K562 (cell line): ENCODE data around the gene MUC5AC. TPM values are rescaled to one million over a fixed set of nuclear protein-coding genes. Genes with fewer than 3 reads are reported as not detected.

Source experiments
- ATAC-seq: fragments of 200-7000 bp; cut with Tn5 transposase; 3 replicates; pipeline ENCODE4 v1.9.1; 2020; ENCODE audit warnings: moderate library complexity
- BruUV-seq: library from RNA; stranded (reverse); fragments of 400-500 nt; replicated peaks from 2 replicates; lab custom pipeline; 2021; lab: Mats Ljungman, UMichigan
- CTCF ChIA-PET: fragments of 300-600 bp; formaldehyde crosslinking; extraction: SDS; loops from one replicate; lab custom pipeline; 2021; ENCODE audit warnings: low intra/inter-chr PET ratio; lab: Yijun Ruan, JAX
- POLR2A ChIA-PET: fragments of 300-600, 350-650 bp; sonication (Branson Sonifier 250); formaldehyde crosslinking; extraction: SDS; loops from one replicate; lab custom pipeline; 2021; ENCODE audit warnings: antibody characterized with exemption, inconsistent platforms; lab: Yijun Ruan, JAX
- DNase-seq, 4 experiments: peaks; one replicate each; pipeline versions ENCODE4 v3.0.0 to v3.0.0-alpha.2; 2011 to 2018; ENCODE audit warnings: low spot score in 3 of 4, mixed read lengths in 3 of 4; ENCODE audit errors: extremely low read depth in 1 of 4
- FAIRE-seq: peaks from 2 replicates; lab custom pipeline; 2011; peaks lifted over from hg19 to GRCh38; lab: Jason Lieb, UNC
- H2AFZ ChIP-seq: 2 replicates; pipeline ENCODE4 v1.6.0; 2011; ENCODE audit warnings: low read depth, low read length, control low read depth, inconsistent platforms
- H3K27ac ChIP-seq: fragments of 200-600 bp; 3 replicates; pipeline ENCODE4 v1.8.0; 2011; ENCODE audit warnings: low read depth, mild to moderate bottlenecking, control low read depth, inconsistent platforms, low read length, moderate library complexity, mixed read lengths; ENCODE audit errors: extremely low read depth
- H3K27me3 ChIP-seq, 2 experiments: fragments of 300-600 bp in 1 of 2; 2 replicates in 1 of 2; 3 replicates in 1 of 2; pipeline versions ENCODE4 v1.6.0 to v1.8.0; 2011; ENCODE audit warnings: inconsistent platforms in 2 of 2, low read length in 2 of 2, mild to moderate bottlenecking in 1 of 2, mixed read lengths in 1 of 2, moderate library complexity in 1 of 2; ENCODE audit not compliant: control insufficient read depth in 2 of 2, insufficient read depth in 2 of 2
- H3K36me3 ChIP-seq: fragments of 300-600 bp; 3 replicates; pipeline ENCODE4 v1.8.0; 2011; ENCODE audit warnings: mild to moderate bottlenecking, low read length, inconsistent platforms; ENCODE audit not compliant: control insufficient read depth, insufficient read depth
- H3K4me1 ChIP-seq, 2 experiments: fragments of 200-600 bp in 1 of 2; replicated peaks in 1 of 2; 2 replicates in 1 of 2; 3 replicates in 1 of 2; pipeline versions ENCODE4 v1.5.1 to v1.8.0; 2011; ENCODE audit warnings: inconsistent platforms in 2 of 2, low read length in 2 of 2, mild to moderate bottlenecking in 1 of 2, mixed read lengths in 1 of 2, moderate library complexity in 1 of 2; ENCODE audit not compliant: control insufficient read depth in 2 of 2, insufficient read depth in 2 of 2
- H3K4me2 ChIP-seq: 2 replicates; pipeline ENCODE4 v1.6.1; 2011; ENCODE audit warnings: low read length, control low read depth, inconsistent platforms, mixed read lengths; ENCODE audit not compliant: insufficient read depth
- H3K4me3 ChIP-seq: fragments of 200-600 bp; sonication (generic), shearing (Covaris generic); 2 replicates; pipeline ENCODE4 v1.5.1; 2016; ENCODE audit warnings: control low read depth, inconsistent platforms
- H3K79me2 ChIP-seq: fragments of 200-600 bp; 3 replicates; pipeline ENCODE4 v1.8.0; 2011; ENCODE audit warnings: low read length, inconsistent platforms; ENCODE audit not compliant: control insufficient read depth, insufficient read depth
- H3K9ac ChIP-seq, 2 experiments: 2 replicates each; pipeline versions ENCODE4 v1.6.0 to v1.6.1; 2011; ENCODE audit warnings: low read depth in 2 of 2, low read length in 2 of 2, control low read depth in 1 of 2, inconsistent platforms in 1 of 2, mild to moderate bottlenecking in 1 of 2, mixed read lengths in 1 of 2; ENCODE audit not compliant: insufficient read depth in 1 of 2
- H3K9me1 ChIP-seq: one replicate; pipeline ENCODE4 v1.6.0; 2011; ENCODE audit warnings: inconsistent platforms, mild to moderate bottlenecking, low read length, moderate library complexity; ENCODE audit not compliant: control insufficient read depth, insufficient read depth
- H3K9me3 ChIP-seq: replicated peaks from 2 replicates; pipeline ENCODE4 v1.5.1; 2011; ENCODE audit warnings: low read depth, low read length, inconsistent platforms; ENCODE audit not compliant: control insufficient read depth, insufficient read depth
- H4K20me1 ChIP-seq: replicated peaks from 2 replicates; pipeline ENCODE4 v1.6.1; 2011; ENCODE audit warnings: low read length, inconsistent platforms, mixed read lengths; ENCODE audit not compliant: control insufficient read depth, insufficient read depth
- CEBPG ChIP-seq, 3 experiments: fragments of 200-800 bp in 1 of 3; sonication (Bioruptor generic) in 1 of 3; sonication (generic) in 1 of 3; formaldehyde crosslinking in 1 of 3; IDR thresholded peaks in 2 of 3; conservative IDR thresholded peaks in 1 of 3; 2 replicates each; pipeline versions ENCODE4 v1.6.1 to v1.8.0; 2016 to 2022; ENCODE audit warnings: missing compliant biosample characterization in 2 of 3, missing genetic modification characterization in 2 of 3, mild to moderate bottlenecking in 1 of 3, missing genetic modification reagents in 1 of 3
- HSF4 ChIP-seq: fragments of 250-450 bp; sonication (Bioruptor Pico); IDR thresholded peaks from 2 replicates; pipeline ENCODE4 v2.1.2; 2022; ENCODE audit warnings: mild to moderate bottlenecking, moderate library complexity, borderline replicate concordance
- ZFX ChIP-seq: sonication (generic); formaldehyde crosslinking; IDR thresholded peaks from 2 replicates; pipeline ENCODE4 v1.8.0; 2022; ENCODE audit warnings: mild to moderate bottlenecking, missing genetic modification reagents, moderate library complexity
- WGBS: fragments of 100-300 bp; shearing (Covaris generic); methylation state at CpG from one replicate; pipeline ENCODE4 v1.1.6; 2016; ENCODE audit warnings: low coverage, mixed read lengths; ENCODE audit not compliant: insufficient coverage; ENCODE audit errors: missing lambda C conversion rate; 5-methylcytosine and 5-hydroxymethylcytosine counted together
- in situ Hi-C: fragments of 300-500 bp; cut with MboI; formaldehyde crosslinking; loops from 4 replicates; pipeline ENCODE4 v1.15.0; 2018; ENCODE audit warnings: inconsistent platforms, mixed read lengths
- intact Hi-C: fragments of 100-400 bp; cut with micrococcal nuclease; formaldehyde crosslinking; loops from 2 replicates; pipeline ENCODE4 v1.14.2; 2022
- polyA plus RNA-seq, 8 experiments: library from polyadenylated mRNA; depleted of rRNA in 4 of 8; stranded (reverse) in 5 of 8; unstranded in 3 of 8; fragments of >200 nt; fragmentation: Nextera tagmentation in 2 of 8; fragmentation: Illumina TruSeq in 1 of 8; extraction: Ambion mirVana in 2 of 8; extraction: Trizol in 1 of 8; gene quantifications; 2 replicates each; pipeline versions ENCODE4 v1.2.1 to v1.2.3, GENCODE V29; 2011 to 2014; ENCODE audit warnings: inconsistent platforms in 1 of 8, missing spikeins in 1 of 8
- total RNA-seq, 7 experiments: library from RNA; depleted of rRNA in 6 of 7; stranded (reverse); fragments of >200 nt in 6 of 7; fragmentation: Illumina TruSeq in 2 of 7; extraction: Trizol in 2 of 7; gene quantifications; 2 replicates each; pipeline versions ENCODE4 v1.2.1 to v1.2.3, GENCODE V29; 2011 to 2021; ENCODE audit warnings: low replicate concordance in 1 of 7
- TF ChIP-seq, protein P1 (sequence below): sonication (generic); formaldehyde crosslinking; IDR thresholded peaks from 2 replicates; pipeline ENCODE4 v1.9.0; 2022; ENCODE audit warnings: mild to moderate bottlenecking, missing genetic modification reagents

MUC5AC gene
- total and polyA plus RNA-seq, 9 of the 15 experiments (the other 6 are each of a cell fraction or from before 2014, with no cell fraction given) = not detected

DNA sequence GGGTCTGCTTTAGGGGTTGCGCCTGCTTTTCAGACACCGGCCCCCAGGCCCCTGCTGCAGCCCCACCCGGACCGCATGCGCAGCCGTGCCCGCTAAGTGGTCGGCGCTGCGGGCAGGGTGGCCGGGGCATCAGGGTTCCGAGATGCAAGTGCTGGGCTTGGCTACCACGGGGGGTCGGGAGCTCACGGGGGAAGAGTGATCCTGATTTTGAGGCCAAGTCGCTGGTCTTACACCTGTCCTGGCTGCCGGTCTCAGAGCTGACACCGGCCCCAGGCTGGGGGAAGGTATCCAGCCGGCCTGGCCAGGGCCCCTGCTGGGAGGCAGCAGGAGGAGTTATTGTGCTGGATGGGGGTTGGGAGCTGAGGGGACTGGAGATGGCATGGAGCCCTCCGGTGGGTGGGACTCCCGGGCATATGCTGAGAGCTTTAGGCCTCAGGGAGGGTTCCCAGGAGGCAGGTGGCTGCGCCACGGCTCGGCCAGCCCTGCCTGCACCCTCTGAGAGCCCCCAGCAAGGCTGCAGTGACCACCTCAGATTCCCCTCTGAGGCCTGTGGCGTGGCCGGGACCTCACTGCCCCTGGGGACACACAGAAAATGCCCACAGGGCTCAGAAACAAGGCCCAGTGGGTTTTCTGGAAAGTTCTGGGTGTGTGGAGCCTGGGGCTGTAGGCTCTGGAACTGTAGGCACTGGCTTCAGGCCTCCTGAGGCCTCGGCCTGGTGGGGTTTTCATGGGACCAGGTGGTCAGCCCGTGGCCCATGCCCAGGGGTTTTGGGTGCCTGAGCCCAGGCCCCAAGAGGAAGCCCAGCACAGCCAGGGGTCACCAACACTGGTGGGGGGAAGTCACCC is 4.4 kb upstream of the MUC5AC start:
- intact Hi-C loops = no loop called here
- FAIRE-seq (no peak), DNase-seq (no peak), ATAC-seq (peak; percentile 51)
- Histone ChIP-seq H2AFZ (no peak overlapping the region), H4K20me1 (0 out of 2 replicates have a peak, but pooled peaks cover 5% of the 10 kb centered on the region), H3K27ac (no peak overlapping the region), H3K9me1 (no peaks in the 10 kb centered on the region), H3K9ac (peak overlapping the region in 1 of 2 experiments; percentile 45; a peak in 1 of 4 replicates), H3K27me3 (peaks cover 0 to 28% of the 10 kb centered on the region in 2 experiments; a peak in 3 of 5 replicates), H3K4me1 (peaks cover 0 to 28% of the 10 kb centered on the region in 2 experiments; a peak in 2 of 5 replicates), H3K9me3 (peaks cover 3% of the 10 kb centered on the region; the same call in 1 of the 2 replicates), H3K36me3 (no peaks in the 10 kb centered on the region), H3K4me2 (no peak overlapping the region), H3K4me3 (no peak overlapping the region), H3K79me2 (no peaks in the 10 kb centered on the region)
- POLR2A ChIA-PET = interaction anchor here (0.7 kb wide), 1 partner anchor 105 kb away, joined by 3 read pairs; no protein-coding TSS in a partner anchor
- 34% methylated on average over 22 of the region's 28 CpGs for WGBS
- TF ChIP-seq, protein P1, sequence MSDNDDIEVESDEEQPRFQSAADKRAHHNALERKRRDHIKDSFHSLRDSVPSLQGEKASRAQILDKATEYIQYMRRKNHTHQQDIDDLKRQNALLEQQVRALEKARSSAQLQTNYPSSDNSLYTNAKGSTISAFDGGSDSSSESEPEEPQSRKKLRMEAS = 0 out of 2 replicates have a peak, but pooled peaks have one; percentile 11
- TF ChIP-seq ZFX (CRISPR knock-in tag) (0 out of 2 replicates have a peak, but pooled peaks have one; percentile 25), CEBPG (CRISPR knock-in tag; IDR thresholded peaks at IDR 0.05) (no peak), CEBPG (tag; conservative IDR thresholded peaks at IDR 0.05 in 1 of 2, IDR thresholded peaks at IDR 0.05 in 1 of 2) (no peak), HSF4 (CRISPR knock-in tag) (no peak)
- in situ Hi-C loops = no loop called here
- BruUV-seq = no TSS peak
- CTCF ChIA-PET = no interaction called here
